ENCODE measurements around the gene CTR9. TPM values are rescaled to one million over a fixed set of nuclear protein-coding genes. Genes with fewer than 3 reads are reported as not detected.

The CTR9 gene
- total and polyA plus RNA-seq, 11 donors: 9.4 to 28.4 (median 18.7) TPM

GRCh38 chr11:10719616-10720015 lies 31.4 kb upstream of the CTR9 start:
- WGBS, 4 donors: 67 to 78% (median 71%) methylated on average over 1 to 2 of the region's 2 CpGs
- Histone ChIP-seq H3K27me3 (peaks cover 0 to 31% (median 0%) of the 10 kb centered on the region in 9 donors), H3K9me3 (no peaks in the 10 kb centered on the region), H3K4me3 (no peak overlapping the region), H3K27ac (no peak overlapping the region), H3K36me3 (no peaks in the 10 kb centered on the region), H3K4me1 (peaks cover 0 to 3% (median 0%) of the 10 kb centered on the region in 12 donors)
- DNase-seq (no peak), ATAC-seq (no peak)
- TF ChIP-seq POLR2A (IDR thresholded peaks at IDR 0.05) (no peak), CTCF (IDR thresholded peaks at IDR 0.05) (no peak)
- intact Hi-C loops (cut with DNase I): loop anchor here in 1 of 10 donors (10.0 kb wide), 1 partner anchor 55 kb away; no protein-coding TSS in a partner anchor

GRCh38 chr11:10720881-10721376 lies 30.1 kb upstream of the CTR9 start:
- no peak for TF ChIP-seq POLR2A (IDR thresholded peaks at IDR 0.05)
- no peak for TF ChIP-seq CTCF (IDR thresholded peaks at IDR 0.05)
- no peaks in the 10 kb centered on the region for H3K36me3 ChIP-seq
- H3K4me1 ChIP-seq: peaks cover 0 to 14% (median 0%) of the 10 kb centered on the region in 12 donors
- no peaks in the 10 kb centered on the region for H3K9me3 ChIP-seq
- intact Hi-C loops (cut with DNase I): loop anchor here in 1 of 10 donors (10.0 kb wide), 1 partner anchor 56 kb away; no protein-coding TSS in a partner anchor
- ATAC-seq (no peak), DNase-seq (no peak)
- H3K4me3 ChIP-seq: no peak overlapping the region
- H3K27ac ChIP-seq: no peak overlapping the region
- H3K27me3 ChIP-seq: peaks cover 0 to 31% (median 0%) of the 10 kb centered on the region in 9 donors
- WGBS, 4 donors: 86 to 93% (median 91%) methylated on average over 2 of the region's 2 CpGs

- intact Hi-C loops (cut with DNase I): loop anchor here in 1 of 10 donors (10.0 kb wide), 1 partner anchor 58 kb away; no protein-coding TSS in a partner anchor
- WGBS, 4 donors: 56 to 72% (median 71%) methylated on average over 4 of the region's 4 CpGs
- TF ChIP-seq CTCF (IDR thresholded peaks at IDR 0.05) (no peak), POLR2A (IDR thresholded peaks at IDR 0.05) (no peak)
- DNase-seq: no peak
- no peaks in the 10 kb centered on the region for H3K36me3 ChIP-seq
- H3K4me1 ChIP-seq: peaks cover 0 to 14% (median 0%) of the 10 kb centered on the region in 12 donors
- no peak overlapping the region for H3K27ac ChIP-seq
- H3K27me3 ChIP-seq: peaks cover 0 to 31% (median 0%) of the 10 kb centered on the region in 9 donors
- ATAC-seq: no peak
- H3K4me3 ChIP-seq: no peak overlapping the region
- no peaks in the 10 kb centered on the region for H3K9me3 ChIP-seq
Observed at GRCh38 chr11:10722307-10722706, 28.7 kb upstream of the CTR9 start.

- no peaks in the 10 kb centered on the region for H3K36me3 ChIP-seq
- H3K27ac ChIP-seq: no peak overlapping the region
- peaks cover 0 to 14% (median 0%) of the 10 kb centered on the region in 12 donors for H3K4me1 ChIP-seq
- intact Hi-C loops (cut with DNase I): loop anchor here in 1 of 10 donors (10.0 kb wide), 1 partner anchor 61 kb away; no protein-coding TSS in a partner anchor
- no peak for DNase-seq
- ATAC-seq: peak in 2 of 4 donors; percentile 62
- H3K4me3 ChIP-seq: no peak overlapping the region
- peaks cover 0 to 30% (median 0%) of the 10 kb centered on the region in 9 donors for H3K27me3 ChIP-seq
- 87 to 96% (median 89%) methylated on average over 9 of the region's 9 CpGs for WGBS, 4 donors
- no peak for TF ChIP-seq POLR2A (IDR thresholded peaks at IDR 0.05)
- TF ChIP-seq CTCF (IDR thresholded peaks at IDR 0.05): no peak
- H3K9me3 ChIP-seq: no peaks in the 10 kb centered on the region
Observed at GRCh38 chr11:10725114-10725906, 25.7 kb upstream of the CTR9 start.

Data from heart left ventricle (tissue), 16 donors.